Stimulated activated CD8-positive, alpha-beta memory T cell treated with anti-CD3 and anti-CD28 coated beads, Interleukin-7, amount 100 ng/mL, for 48 hours (primary cell): Measurements from ENCODE around the gene TWNK.
"Not testable (repeated sequence)": the region's sequence is repeated elsewhere in the genome, so short reads cannot be mapped to it uniquely, and the experiment has no call there.

ENCODE experiments used
- DNase-seq, 2 donors: peaks; one replicate each; pipeline ENCODE4 v3.0.0-alpha.2; 2020; ENCODE audit warnings: low read depth in 1 of 2; ENCODE audit errors: extremely low read depth in 1 of 2

TWNK gene

DNA sequence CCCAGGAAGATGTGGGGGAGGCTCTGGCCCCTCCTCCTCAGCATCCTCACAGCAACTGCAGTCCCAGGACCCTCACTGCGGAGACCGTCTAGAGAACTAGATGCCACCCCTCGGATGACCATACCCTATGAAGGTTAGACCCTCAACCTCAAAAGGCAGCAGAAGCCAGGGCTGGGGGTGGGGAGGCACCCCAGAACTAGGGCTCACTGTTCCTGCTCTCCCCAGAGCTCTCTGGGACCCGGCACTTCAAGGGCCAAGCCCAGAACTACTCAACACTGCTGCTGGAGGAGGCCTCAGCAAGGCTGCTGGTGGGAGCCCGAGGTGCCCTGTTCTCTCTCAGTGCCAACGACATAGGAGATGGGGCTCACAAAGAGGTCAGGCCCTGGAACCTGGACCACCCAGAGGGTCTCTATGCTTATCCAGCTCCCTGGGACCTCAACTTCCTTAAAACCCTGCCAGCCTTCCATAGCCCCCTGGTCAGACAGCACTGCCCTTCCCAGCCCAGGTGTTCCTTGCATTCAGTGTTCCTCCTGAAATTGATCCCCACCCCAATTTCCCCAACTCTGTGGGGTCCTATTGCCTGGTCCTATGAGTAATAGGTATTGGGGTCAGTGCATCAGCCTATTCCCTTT is 14.3 kb upstream of the TWNK start:
- no peak for DNase-seq

DNA sequence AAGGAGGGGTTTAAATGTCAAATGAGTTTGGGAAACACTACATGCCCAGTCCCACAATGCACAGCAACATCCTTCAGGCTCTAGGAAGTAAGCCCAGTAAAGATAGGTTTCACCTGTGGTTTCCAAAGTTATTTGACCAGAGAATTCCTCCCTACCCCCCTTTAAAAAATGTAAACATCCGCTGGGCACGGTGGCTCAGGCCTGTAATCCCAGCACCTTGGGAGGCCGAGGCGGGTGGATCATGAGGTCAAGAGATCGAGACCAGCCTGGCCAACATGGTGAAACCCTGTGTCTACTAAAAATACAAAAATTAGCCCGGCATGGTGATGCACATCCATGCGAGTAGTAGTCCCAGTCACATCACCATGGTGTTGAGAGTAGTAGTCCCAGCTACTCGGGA is 11.9 kb upstream of the TWNK start:
- not testable (repeated sequence) for DNase-seq

DNA sequence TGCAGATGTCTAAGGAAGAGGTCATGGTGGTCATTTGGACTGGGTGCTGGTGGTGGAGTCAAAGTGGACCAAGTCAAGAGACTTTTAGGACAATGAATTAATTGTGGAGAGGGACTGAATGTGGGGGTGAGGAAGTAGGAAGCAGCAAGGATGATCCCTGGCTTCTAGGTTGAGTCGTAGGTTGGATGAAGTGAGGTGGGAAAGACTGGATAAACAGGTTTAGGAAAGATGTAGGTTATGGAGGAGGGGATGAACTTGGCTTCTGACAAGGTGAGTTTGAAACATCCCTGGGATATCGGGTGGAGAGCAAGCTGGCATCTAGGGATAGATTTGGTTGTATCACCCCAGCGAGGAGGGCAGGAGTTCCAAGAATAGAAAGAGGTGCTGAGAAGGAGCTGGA is 10.4 kb upstream of the TWNK start:
- DNase-seq = no peak

DNA sequence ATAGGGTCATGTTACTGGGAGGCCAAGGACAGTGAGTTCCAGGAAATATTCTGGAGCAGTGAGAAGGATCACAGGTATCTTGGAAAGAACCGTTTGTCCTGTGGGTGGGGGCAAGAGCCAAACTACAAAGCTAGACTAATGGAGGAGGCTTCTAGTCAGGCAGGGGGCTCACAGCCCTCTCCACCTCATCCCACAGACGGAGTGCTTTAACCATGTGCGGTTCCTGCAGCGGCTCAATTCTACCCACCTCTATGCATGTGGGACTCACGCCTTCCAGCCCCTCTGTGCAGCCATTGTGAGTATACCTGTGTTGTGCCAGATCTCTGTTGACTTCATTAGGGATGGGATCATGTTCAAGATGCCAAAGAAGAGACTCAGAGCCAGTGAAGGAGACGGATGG is 9.9 kb upstream of the TWNK start:
- DNase-seq = no peak

DNA sequence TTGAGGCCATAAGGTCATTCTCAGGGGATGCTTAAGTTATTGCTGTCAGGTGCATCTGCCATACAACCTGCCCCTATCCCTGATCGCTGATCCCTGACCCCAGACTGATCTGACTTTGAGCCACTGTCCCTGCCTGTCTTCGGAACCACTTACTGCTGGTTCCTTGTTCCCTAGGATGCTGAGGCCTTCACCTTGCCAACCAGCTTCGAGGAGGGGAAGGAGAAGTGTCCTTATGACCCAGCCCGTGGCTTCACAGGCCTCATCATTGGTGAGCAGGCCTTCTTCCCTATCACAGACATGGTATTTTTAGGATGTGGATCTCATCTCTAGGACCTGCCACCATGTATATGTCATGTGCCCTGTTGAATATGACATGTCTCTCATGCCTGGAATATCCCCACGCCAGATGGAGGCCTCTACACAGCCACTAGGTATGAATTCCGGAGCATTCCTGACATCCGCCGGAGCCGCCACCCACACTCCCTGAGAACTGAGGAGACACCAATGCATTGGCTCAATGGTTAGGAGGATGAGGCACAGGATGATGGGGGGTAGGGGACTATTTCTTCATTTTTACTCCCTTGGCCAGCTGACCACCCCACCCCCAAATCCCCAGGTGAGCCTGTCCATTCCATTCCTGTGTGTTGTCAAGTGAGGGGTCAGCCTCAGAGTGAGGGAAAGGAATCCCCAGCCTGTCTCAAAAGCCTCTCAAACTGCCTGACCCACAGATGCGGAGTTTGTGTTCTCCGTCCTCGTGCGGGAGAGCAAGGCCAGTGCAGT is 9.0 kb upstream of the TWNK start:
- DNase-seq = no peak

DNA sequence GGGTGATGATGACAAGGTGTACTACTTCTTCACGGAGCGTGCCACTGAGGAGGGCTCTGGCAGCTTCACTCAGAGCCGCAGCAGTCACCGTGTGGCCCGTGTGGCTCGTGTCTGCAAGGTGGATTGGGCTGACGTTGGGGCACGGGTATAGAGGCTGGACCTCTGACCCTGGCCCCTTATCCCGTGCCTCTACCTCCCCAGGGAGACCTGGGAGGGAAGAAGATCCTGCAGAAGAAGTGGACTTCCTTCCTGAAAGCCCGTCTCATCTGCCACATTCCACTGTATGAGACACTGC is 8.5 kb upstream of the TWNK start:
- DNase-seq = no peak

DNA sequence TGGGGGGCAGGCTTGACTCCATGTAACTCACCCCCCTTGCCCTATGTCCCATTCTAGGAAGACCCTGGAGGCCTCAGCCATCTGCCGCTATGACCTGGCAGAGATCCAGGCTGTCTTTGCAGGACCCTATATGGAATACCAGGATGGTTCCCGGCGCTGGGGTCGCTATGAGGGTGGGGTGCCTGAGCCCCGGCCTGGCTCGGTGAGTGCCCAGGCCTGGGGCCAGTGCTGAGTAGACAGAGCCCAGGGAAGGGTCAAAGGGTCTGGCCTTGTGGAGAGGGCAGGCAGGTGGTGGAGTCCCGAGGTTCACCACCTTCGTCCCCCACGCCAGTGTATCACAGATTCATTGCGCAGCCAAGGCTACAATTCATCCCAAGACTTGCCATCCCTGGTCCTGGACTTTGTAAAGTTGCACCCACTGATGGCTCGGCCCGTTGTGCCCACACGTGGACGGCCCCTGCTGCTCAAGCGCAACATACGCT is 7.5 kb upstream of the TWNK start:
- DNase-seq = no peak

DNA sequence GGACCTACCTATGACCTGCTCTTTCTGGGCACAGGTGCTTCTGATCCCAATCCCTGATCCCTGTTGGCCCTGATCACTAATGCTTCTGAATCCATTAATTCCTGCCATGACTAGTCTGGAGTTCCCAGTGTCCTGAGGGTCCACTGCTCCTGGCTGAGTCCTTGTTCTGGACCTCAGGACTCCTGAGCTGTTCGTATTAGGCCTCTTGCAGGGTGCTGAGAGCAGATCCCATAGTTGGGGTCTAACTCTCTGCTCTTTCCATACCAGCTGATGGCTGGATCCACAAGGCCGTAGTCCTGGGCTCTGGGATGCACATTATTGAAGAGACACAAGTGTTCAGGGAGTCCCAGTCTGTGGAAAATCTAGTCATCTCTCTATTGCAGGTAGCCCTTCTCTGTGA is 7.0 kb upstream of the TWNK start:
- no peak for DNase-seq

DNA sequence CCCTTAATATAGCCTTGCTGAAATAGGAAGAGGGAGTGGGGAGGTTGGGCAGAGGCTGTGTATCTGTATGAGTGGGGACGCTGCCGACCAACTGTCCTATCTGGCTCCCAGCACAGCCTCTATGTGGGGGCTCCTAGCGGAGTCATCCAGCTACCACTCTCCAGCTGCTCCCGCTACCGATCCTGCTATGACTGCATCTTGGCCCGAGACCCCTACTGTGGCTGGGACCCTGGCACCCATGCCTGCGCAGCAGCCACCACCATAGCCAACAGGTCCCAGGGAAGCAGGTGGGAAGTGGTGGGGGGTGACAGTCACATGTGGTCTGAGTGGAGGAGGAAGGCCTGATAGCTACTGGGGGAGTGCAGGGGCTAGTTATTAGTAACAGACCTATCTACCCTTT is 6.6 kb upstream of the TWNK start:
- DNase-seq = no peak

DNA sequence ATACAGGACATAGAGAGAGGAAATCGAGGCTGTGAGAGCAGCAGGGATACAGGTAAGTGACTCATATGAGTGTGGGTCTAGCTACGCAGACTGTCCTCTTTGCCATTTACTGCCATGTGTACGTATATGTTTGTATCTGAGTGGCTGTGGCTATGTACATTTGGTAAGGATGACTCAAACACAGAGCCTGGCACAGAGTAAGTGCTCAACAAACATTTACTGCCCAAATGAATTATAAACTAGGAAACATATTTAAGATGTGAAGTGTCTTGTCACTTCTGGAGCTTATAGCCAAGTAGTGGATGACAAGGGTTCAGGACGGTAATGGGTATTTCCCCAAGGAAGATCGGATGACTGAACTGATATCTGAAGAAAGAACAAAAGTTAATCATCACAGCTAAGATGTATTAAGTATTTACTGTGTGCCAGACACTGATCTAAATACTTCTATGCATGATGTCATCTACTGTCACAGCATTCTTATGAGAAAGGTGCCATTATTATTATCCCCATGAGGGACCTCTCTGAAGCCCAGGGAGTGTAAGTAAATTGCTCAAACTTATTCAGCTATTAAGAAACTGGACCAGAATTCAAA is 6.1 kb upstream of the TWNK start:
- DNase-seq = no peak

DNA sequence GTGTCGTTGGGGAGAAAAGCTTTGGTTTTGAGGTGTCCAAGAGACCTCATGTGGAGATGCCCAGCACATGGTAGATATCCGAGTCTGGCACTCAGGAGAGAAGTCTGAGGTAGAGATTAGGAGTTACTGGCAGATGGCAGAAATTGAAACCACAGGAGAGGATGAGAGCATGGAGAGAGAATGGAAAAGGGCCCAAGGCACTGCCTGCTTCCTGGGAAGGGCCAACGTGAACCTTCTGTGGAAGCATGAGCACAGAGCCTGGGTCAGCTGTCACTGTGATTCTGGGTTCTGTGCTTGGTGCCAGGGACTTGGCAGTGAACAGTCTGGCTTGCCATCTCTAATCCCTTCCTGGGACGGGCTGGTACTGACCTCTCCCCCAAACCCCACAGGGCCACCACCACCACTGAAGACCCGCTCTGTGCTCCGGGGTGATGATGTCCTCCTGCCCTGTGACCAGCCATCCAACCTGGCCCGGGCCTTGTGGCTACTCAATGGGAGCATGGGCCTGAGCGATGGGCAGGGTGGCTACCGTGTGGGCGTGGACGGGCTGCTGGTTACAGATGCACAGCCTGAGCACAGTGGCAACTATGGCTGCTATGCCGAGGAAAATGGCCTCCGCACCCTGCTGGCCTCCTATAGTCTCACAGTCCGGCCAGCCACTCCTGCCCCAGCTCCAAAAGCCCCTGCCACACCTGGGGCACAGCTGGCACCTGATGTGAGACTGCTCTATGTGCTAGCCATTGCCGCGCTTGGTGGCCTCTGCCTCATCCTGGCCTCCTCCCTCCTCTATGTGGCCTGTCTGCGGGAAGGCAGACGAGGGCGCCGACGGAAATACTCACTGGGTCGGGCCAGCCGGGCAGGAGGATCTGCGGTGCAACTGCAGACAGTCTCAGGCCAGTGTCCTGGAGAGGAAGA is 4.2 kb upstream of the TWNK start:
- no peak for DNase-seq

DNA sequence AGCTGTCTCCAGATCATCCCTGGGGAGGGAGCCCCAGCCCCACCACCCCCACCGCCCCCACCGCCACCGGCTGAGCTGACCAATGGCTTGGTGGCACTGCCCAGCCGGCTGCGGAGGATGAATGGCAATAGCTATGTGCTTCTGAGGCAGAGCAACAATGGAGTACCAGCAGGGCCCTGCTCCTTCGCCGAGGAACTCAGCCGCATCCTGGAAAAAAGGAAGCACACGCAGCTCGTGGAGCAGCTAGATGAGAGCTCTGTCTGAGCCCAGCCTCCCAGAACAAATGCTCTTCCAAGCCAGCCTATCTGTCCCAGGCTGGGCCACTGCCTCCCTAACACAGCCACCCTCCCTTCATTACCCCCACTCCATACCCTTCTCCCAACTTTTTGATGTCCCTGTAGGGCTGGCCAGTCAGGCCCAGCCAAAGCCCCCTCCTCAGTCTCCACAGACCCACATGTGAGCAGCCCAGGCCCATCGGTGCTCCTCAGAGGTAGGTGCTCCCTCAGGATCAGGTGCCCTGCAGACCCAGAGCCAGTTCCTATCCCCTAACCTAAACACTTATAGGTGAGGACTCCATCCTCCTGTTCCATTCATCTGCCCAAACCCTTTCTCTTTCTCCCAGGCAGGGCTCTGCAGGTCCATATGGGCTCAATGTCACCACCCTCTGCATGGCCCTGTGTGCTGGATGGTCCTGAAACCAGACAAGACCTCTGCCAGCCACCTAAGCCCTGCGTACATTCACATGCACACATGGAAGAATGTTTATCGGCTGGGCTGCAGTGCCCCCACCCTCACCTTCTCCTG is 3.3 kb upstream of the TWNK start:
- no peak for DNase-seq

DNA sequence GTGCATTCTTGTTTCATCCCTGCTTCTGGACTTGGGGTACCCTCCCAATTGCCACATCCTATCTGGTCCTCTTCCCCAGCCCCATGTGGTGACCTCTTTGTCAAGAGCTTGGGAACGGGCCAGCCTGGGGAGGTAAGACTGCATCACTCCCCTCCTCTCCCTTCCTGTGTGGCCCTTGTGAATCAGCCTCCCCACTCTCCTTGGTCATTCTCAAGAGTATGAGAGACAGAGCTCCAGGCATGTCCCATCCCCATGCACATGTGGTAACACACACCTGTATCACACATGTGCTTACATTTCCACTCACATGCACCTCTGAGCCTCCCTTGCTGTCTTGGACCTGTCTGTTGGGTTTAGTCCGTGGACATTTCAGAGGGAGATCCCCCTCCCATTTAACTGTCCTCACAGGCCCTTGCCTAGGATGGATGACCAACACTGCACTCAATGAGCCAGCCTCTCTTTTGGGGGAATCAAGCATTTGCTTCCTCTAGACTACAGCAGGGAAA is 2.6 kb upstream of the TWNK start:
- DNase-seq = no peak

DNA sequence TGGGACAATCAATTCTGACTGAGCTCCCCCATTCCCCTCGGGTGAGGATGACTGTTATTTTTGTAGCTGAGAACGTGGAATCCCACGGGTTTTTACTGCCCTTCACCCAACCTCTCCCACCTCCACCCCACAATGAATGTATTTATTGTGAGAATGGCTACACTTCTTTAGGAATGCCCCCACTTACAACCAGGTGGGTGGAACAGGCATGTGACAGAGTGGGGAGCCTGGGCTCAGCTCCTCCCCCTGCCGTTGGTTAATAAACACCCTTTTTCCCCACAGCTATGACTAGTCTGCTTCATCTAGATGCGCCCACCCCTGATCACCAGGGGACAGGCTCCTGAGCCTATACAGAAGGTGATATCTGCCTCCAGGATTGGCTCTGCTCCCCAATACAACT is 2.0 kb upstream of the TWNK start:
- DNase-seq = no peak

DNA sequence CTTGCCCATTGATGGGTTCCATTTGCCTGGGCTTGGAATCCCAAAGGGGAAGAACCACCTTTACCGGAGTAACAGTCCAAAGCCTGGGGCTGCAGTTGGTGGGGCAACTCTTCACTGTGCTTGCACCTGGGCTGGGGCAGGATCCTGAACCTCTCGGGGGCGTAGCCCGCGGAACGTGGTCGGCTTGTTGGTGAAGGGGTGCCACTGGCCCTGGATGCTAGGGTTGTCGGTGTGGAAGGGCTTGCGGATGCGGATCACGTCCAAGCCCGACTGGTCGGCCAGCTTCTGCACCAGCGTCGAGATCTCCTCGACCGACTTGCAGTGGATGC is 756 bp upstream of the TWNK start:
- no peak for DNase-seq

DNA sequence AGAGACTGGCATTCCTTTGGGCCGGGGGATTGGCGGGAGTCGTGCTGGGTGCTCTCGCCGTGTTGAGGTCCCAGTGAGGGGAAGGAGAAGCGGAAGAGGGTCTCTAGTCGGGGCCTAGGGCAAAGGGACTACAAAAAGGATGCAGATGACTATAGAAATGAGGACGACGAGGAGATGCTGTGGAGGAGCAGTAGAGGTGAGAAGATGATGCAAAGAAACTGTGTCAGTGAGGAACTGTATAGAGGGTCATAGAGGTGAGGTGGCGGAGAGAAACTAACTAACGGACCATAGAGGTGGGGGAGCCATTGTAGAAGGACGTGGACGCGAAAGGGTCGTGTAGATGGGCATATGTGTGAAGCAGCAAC is 324 bp downstream of the TWNK start:
- DNase-seq = no peak

DNA sequence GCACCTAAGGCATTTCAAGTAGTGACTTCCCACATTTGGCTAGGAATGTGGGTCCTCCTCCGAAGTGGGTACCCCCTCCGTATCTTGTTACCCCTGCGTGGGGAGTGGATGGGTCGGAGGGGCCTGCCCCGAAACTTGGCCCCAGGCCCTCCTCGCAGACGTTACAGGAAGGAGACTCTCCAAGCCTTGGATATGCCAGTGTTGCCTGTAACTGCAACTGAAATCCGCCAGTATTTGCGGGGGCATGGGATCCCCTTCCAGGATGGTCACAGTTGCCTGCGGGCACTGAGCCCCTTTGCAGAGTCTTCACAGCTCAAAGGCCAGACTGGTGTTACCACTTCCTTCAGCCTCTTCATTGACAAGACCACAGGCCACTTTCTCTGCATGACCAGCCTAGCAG is 823 bp downstream of the TWNK start:
- DNase-seq = no peak

DNA sequence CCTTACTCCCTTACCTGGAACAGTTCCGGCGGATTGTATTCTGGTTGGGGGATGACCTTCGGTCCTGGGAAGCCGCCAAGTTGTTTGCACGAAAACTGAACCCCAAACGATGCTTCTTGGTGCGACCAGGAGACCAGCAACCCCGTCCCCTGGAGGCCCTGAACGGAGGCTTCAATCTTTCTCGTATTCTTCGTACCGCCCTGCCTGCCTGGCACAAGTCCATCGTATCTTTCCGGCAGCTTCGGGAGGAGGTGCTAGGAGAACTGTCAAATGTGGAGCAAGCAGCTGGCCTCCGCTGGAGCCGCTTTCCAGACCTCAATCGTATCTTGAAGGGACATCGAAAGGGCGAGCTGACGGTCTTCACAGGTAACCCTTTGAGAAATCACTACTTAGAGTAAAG is 1.7 kb downstream of the TWNK start:
- no peak for DNase-seq

DNA sequence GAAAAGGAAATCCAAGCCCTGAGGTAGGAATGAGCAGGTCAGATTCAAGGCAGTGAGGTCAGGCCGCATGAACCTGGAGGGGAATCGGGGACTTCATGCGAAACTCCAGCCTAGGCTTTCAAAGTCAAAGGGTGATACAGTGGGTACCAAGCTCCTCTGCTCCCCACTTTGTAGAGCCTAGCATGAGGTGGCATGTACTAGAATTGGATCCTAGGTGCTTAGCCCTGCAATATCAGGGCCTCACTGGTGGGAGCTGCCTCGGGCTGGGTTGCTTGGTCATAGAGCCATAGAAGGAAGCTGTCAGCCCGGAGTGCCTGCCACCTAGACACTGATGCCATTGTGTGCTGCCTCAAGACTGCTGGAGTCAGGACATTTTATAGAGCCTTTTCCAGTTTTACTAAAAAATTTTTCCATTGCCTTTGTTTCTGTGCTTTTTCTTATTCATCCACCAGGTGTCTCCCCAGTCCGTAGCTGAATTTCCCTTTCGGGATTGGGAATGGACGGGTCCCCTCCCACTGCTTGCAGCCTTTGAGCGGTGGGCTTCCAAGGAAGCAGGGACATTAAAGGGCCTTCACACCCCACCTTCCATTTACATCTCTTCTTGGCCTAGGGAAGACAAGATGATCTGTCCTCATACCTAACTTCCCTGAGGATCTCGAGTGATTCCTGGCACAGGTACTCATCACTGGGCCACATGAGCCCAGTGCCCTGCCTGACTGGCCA is 6.8 kb downstream of the TWNK start:
- DNase-seq = no peak

DNA sequence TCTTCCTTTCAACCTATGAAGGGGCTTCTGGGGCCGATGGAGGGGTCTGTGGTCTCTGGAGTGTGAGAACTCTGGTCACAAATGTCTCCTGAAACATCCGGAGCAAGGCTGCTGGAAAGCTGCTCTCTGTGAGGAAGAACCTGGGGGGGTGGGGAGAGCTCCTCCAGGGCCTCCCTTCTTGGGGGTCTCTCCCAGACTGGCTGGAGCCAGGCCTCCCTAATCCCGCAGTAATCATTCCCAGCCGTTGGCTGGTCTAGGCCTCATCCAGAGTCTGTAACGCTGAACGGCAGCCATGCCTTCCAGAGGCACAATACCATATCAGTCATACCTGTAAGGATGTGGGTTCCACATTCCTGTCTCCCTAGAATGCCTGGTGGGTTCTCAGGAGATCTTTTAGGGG is 7.8 kb downstream of the TWNK start:
- DNase-seq = no peak
